ENCODE results near the gene IP6K2. TPM values are rescaled to one million over a fixed set of nuclear protein-coding genes. Genes with fewer than 3 reads are reported as not detected.
A peak's percentile ranks its signal among the peaks of the same experiment; 100 is the strongest.

Gene IP6K2
- total RNA-seq, 2 donors from 2014 or later: 93.7 to 116 TPM

- H3K4me3 Mint-ChIP-seq: no peak overlapping the region
- DNase-seq: no peak
- H3K27me3 Mint-ChIP-seq: no peaks in the 10 kb centered on the region
- no peaks in the 10 kb centered on the region for H3K9me3 ChIP-seq (ENCODE audit: control insufficient read depth, low read length, poor library complexity, severe bottlenecking)
- peaks cover 7% of the 10 kb centered on the region for H3K4me1 Mint-ChIP-seq
- peaks cover 5% of the 10 kb centered on the region for H3K36me3 Mint-ChIP-seq (ENCODE audit: low read depth)
- no peak for ATAC-seq
- H3K27ac Mint-ChIP-seq: no peak overlapping the region
These were observed 68.7 kb downstream of the IP6K2 start for GRCh38 chr3:48648188-48648850.

DNA sequence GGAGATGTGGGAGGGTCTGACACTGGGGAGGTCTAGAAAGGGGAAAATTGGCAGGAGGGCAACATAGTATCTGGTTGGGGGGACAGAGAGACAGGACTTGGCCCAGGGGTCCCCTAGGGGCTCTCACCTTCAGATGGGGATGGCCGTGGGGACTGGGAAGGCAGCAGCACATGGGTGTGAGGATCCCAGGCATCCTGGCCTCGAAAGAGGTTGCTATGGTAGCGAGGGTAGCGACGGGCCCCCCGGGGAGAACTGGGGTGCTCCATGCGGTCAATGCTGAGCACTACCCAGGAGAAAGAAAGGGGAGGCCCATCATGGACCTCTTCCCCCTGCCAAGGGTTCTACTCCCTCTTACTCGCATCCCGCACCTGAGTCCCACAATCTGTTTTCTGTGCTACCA, 69.3 kb downstream of the IP6K2 start:
- H3K4me3 Mint-ChIP-seq: no peak overlapping the region

DNA sequence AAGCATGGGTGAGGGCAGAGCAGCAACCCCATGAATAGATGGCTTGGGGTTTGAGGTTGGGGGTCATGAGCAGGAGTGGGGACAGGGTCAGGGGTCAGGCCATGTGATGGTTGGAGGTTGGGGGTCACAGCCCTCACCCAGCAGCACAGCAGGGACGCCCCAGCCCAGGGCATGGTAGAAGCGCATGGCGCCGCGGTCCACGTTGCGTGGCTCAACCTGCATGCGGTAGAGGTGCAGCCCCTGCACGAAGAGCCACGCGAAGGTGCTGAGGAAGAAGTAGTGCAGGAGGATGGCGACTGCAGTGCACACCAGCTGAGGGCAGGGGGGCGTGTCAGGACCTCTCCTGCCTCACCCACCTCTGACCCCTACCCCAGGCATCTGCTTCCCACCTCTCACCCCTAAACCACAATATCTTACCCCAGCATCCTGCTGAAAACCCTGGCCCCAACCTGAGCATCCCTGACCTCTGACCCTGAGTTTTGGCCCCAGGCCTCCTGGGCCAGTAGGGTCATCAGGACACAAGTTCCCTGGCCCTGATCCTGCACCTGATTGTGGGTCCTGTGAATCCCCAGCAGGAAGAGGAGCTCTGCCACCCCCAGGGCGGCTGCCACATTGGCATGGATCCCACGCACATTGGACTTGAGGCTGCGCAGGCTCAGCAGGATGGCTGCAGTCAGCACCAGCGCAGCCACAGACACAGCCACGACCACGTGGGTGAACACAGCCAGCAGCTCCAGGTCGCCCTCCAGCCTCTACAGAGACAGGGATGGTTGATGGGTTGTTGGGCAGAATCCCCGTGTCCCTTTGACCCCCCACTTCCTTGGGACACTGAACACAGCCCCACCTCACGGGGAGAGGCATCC, 71.9 kb downstream of the IP6K2 start:
- no peak for DNase-seq
- peak overlapping the region; percentile 37 for H3K27ac Mint-ChIP-seq
- H3K27me3 Mint-ChIP-seq: no peaks in the 10 kb centered on the region
- peaks cover 4% of the 10 kb centered on the region for H3K4me1 Mint-ChIP-seq
- H3K4me3 Mint-ChIP-seq: no peak overlapping the region
- no peak for ATAC-seq
- H3K9me3 ChIP-seq (ENCODE audit: control insufficient read depth, low read length, poor library complexity, severe bottlenecking): no peaks in the 10 kb centered on the region
- H3K36me3 Mint-ChIP-seq (ENCODE audit: low read depth): peaks cover 5% of the 10 kb centered on the region

More for the DNA sequence above, 69.3 kb downstream of the IP6K2 start:
- DNase-seq (no peak), ATAC-seq (no peak)
- no peak overlapping the region for H3K27ac Mint-ChIP-seq
- H3K27me3 Mint-ChIP-seq: no peaks in the 10 kb centered on the region
- H3K9me3 ChIP-seq (ENCODE audit: control insufficient read depth, low read length, poor library complexity, severe bottlenecking): no peaks in the 10 kb centered on the region
- peaks cover 7% of the 10 kb centered on the region for H3K4me1 Mint-ChIP-seq
- H3K36me3 Mint-ChIP-seq (ENCODE audit: low read depth): peaks cover 5% of the 10 kb centered on the region

- DNase-seq (no peak), ATAC-seq (no peak)
- no peak overlapping the region for H3K27ac Mint-ChIP-seq
- peaks cover 5% of the 10 kb centered on the region for H3K27me3 Mint-ChIP-seq
- no peak overlapping the region for H3K4me3 Mint-ChIP-seq
- H3K9me3 ChIP-seq (ENCODE audit: control insufficient read depth, low read length, poor library complexity, severe bottlenecking): no peaks in the 10 kb centered on the region
- H3K4me1 Mint-ChIP-seq: peaks cover 2% of the 10 kb centered on the region
- H3K36me3 Mint-ChIP-seq (ENCODE audit: low read depth): peaks cover 5% of the 10 kb centered on the region
These were observed 74.4 kb downstream of the IP6K2 start for GRCh38 chr3:48642605-48643004.

DNA sequence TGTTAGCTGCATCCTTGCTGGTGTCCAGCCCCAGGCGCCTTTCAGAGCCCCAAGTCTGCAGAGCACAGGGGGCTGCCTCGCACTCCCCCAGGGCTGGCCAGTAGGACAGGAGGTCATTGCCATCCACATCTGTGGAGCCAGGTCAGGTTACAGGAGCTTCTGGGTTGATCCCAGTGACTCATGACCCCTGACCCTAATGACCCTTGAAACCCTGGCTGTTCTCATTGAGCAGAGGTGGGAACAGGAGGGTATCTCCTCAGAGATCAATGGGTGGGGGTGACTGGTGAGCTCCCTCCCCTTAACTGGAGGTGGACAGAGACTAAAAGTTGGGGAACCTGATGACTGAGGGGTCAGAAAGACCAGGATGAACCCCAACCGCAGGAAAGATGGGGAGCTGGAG, 75.6 kb downstream of the IP6K2 start:
- no peak overlapping the region for H3K4me3 Mint-ChIP-seq
- peaks cover 5% of the 10 kb centered on the region for H3K27me3 Mint-ChIP-seq
- no peak overlapping the region for H3K27ac Mint-ChIP-seq
- H3K4me1 Mint-ChIP-seq: peaks cover 2% of the 10 kb centered on the region
- peaks cover 5% of the 10 kb centered on the region for H3K36me3 Mint-ChIP-seq (ENCODE audit: low read depth)
- ATAC-seq (no peak), DNase-seq (no peak)
- no peaks in the 10 kb centered on the region for H3K9me3 ChIP-seq (ENCODE audit: control insufficient read depth, low read length, poor library complexity, severe bottlenecking)

GRCh38 chr3:48639944-48640606, 76.9 kb downstream of the IP6K2 start:
- DNase-seq: no peak
- H3K9me3 ChIP-seq (ENCODE audit: control insufficient read depth, low read length, poor library complexity, severe bottlenecking): no peaks in the 10 kb centered on the region
- H3K36me3 Mint-ChIP-seq (ENCODE audit: low read depth): peaks cover 5% of the 10 kb centered on the region
- no peak overlapping the region for H3K27ac Mint-ChIP-seq
- H3K4me3 Mint-ChIP-seq: no peak overlapping the region
- peaks cover 3% of the 10 kb centered on the region for H3K4me1 Mint-ChIP-seq
- H3K27me3 Mint-ChIP-seq: peaks cover 5% of the 10 kb centered on the region
- ATAC-seq: no peak

Other genes starting within 250 kb of the IP6K2 start
- gene SHISA5, start 213.0 kb downstream of the IP6K2 start, total RNA-seq: 100 to 1,000 TPM; 148 to 188 TPM
- gene PFKFB4, start 160.4 kb downstream of the IP6K2 start, total RNA-seq: 1 to 10 TPM; 1.6 to 3.3 TPM
- gene UCN2, start 153.4 kb downstream of the IP6K2 start, total RNA-seq: not detected
- under 1 TPM; 0.73 to 0.94 TPM for gene COL7A1, start 121.9 kb downstream of the IP6K2 start, total RNA-seq
- 10 to 100 TPM; 86.1 to 92.1 TPM for gene UQCRC1, start 107.6 kb downstream of the IP6K2 start, total RNA-seq
- under 1 TPM in 1 of 2 donors, not detected in 1; 0.55 TPM for gene TMEM89, start 95.5 kb downstream of the IP6K2 start, total RNA-seq
- 10 to 100 TPM; 16.4 to 22.1 TPM for gene SLC26A6, start 81.8 kb downstream of the IP6K2 start, total RNA-seq
- gene CELSR3, start 54.3 kb downstream of the IP6K2 start, total RNA-seq: 1 to 10 TPM; 6.0 to 6.9 TPM
- 10 to 100 TPM; 14.6 to 17.2 TPM for gene NCKIPSD, start 31.3 kb downstream of the IP6K2 start, total RNA-seq
- 10 to 100 TPM; 30.8 to 40.4 TPM for gene PRKAR2A, start 130.7 kb upstream of the IP6K2 start, total RNA-seq
- 10 to 100 TPM in 1 of 2 donors, 1 to 10 TPM in 1; 6.9 to 14.5 TPM for gene SLC25A20, start 181.7 kb upstream of the IP6K2 start, total RNA-seq
- gene ARIH2, start 201.6 kb upstream of the IP6K2 start, total RNA-seq: 100 to 1,000 TPM; 166 to 201 TPM